Activated T-helper 1 cell treated with anti-CD3 and anti-CD28 coated beads, Interleukin-2, amount 50 U/mL, for 16 hours (primary cell): ENCODE data around the gene SPAG8.
A peak's percentile ranks its signal among the peaks of the same experiment; 100 is the strongest.

Experiments used
- DNase-seq, 2 donors: peaks; one replicate each; pipeline ENCODE4 v3.0.0-alpha.2; 2020; ENCODE audit warnings: low read depth in 1 of 2, low spot score in 1 of 2

Gene SPAG8

GRCh38 chr9:35811381-35812024 is 559 bp downstream of the SPAG8 start:
- DNase-seq: no peak

- DNase-seq: no peak
These were observed 1.9 kb downstream of the SPAG8 start for GRCh38 chr9:35810122-35810521.

DNA sequence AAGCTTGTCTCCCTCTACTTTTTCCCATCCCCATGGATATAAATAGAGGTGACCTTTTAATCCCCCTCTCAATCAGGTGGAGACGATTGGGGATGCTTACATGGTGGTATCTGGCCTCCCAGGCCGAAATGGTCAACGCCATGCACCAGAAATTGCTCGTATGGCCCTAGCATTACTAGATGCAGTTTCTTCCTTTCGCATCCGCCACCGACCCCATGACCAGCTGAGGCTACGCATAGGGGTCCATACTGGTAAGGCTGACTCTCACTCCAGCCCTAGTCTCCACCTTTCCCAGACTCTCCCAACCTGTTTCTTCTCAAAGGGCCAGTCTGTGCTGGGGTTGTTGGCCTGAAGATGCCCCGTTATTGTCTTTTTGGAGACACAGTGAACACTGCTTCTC is 3.6 kb downstream of the SPAG8 start:
- DNase-seq: no peak

- no peak for DNase-seq
These were observed 6.0 kb downstream of the SPAG8 start for GRCh38 chr9:35806101-35806500.

DNA sequence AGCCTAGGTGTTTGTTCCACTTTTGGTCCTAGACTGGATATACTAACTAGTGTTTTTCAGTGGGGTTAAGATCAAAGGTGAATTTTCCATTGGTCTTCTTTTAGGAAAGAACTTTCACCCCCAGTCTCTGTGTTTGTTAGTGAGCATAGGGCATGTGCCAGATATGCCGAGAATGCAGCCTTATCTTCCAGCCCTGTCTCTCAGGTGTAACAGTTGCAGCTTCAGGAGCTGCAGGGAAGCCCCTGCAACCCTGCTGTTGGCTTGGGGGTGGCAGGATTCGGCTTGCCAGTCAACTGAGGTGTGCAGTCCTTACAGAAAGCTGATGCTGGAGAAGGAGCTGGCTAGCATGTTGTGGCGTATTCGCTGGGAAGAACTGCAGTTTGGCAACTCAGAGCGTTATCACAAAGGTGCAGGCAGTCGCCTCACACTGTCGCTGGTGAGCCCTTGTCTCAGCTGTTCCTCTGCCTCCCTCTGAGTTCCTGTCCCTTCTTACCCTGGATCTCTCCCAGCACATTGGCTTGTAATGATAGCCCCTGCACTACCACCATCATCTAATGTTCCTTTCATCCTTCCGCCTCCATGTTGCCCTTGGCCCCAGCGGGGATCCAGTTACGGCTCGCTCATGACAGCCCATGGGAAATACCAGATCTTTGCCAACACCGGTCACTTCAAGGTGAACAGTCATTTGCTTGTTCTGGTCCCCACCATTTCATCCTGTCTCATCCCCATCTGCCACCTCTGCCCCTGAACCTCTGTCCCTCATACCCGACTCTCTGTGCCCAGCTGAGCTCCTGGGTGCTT is 10.5 kb downstream of the SPAG8 start:
- no peak for DNase-seq

GRCh38 chr9:35800530-35800929 is 11.5 kb downstream of the SPAG8 start:
- DNase-seq: no peak

GRCh38 chr9:35798658-35799374 is 13.2 kb downstream of the SPAG8 start:
- peak in 1 of 2 donors; percentile 21 for DNase-seq

DNA sequence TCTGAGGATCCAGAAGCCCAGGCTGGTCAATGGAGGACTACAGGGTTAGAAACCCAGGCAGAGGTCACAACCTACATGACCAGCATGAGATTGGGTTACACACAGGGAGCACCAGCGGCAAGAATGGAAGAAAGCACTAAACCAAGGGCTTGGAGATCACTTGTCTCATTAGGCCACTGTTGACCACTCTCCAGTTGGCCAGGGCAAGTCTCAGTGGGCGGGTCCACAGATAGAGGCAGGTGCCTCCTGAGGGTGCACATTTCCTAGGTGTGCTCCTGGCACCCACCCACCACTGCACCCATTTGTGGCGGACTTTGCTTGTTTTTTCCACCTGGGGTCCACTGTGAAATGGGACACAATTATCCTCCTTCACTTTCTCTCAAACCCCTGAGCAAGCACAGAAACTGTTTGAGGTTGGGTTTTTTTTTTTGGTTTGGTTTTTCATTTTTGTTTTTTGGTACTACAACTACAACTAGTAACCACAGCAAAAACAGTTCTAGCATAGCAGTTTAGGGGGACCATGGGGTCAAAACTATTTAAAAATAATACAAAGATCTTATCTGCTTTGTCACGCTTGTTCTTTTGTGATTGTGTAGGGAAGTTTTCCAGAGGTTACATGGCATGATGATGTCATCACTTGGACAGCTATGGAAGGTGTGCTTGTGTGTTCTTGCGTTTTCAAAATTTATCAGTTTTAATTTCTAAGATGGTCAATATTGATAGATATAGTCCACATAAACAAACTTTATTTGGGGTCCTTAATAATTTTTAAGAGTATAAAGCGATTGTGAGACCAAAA is 14.6 kb downstream of the SPAG8 start:
- DNase-seq: no peak

GRCh38 chr9:35795695-35796094 is 16.4 kb downstream of the SPAG8 start:
- DNase-seq: no peak

- no peak for DNase-seq
These were observed 18.6 kb downstream of the SPAG8 start for GRCh38 chr9:35793461-35793860.

GRCh38 chr9:35792826-35793225 is 19.2 kb downstream of the SPAG8 start:
- DNase-seq: no peak

DNA sequence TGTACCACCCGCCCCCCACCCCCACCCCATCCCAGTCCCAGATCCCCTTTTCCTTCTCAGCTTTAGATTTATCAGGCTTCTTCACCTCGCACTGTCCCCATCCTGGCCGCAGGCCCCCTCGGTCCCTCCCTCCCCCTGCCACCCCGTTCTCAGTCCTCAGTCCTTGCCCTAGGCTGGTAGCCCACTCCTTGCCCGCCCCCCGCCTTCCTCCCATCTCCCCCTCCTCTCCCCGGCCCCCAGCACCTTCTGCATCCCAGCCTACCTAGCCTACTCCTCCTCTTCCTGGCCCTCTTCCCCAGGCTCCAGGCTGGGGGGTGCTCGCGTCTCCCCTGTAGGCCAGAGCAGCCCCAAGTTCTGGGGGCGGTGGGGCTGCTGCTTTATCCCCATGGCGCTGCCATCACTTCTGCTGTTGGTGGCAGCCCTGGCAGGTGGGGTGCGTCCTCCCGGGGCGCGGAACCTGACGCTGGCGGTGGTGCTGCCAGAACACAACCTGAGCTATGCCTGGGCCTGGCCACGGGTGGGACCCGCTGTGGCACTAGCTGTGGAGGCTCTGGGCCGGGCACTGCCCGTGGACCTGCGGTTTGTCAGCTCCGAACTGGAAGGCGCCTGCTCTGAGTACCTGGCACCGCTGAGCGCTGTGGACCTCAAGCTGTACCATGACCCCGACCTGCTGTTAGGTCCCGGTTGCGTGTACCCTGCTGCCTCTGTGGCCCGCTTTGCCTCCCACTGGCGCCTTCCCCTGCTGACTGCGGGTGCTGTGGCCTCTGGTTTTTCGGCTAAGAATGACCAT is 19.8 kb downstream of the SPAG8 start:
- no peak for DNase-seq

DNA sequence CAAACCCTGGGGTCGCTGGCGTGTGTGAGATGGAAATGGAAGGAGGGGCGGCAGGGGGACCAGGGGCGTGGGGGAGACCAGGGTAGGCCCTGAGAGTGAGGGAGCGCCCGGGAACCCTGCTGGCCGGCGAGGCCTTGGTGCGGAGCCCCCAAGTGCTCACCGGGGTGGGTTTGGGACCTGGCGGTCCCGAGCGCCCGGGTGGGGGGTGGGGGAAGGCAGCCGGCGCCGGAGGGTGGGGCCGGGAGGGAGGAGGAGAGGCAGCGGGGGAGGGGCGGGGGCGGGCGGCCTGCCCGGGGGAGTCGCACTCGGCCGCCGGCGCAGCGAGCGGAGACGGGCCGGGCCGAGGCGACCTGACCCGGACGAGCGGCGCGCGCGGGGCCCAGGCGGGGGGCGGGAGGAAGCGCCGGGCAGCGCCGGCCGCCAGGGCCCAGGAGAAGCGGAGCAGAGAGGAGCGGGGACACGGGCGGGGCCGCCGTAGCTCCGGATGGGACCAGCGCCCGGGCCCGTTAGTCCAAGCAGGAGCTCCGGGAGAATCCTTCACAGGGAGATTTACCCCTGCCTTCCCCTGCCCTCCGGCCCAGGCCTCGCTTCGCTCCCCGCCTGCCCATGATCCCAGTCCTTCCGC is 20.7 kb downstream of the SPAG8 start, which contains the start of gene NPR2:
Gene NPR2 (plus strand): TSS at position 295 of the 625 bp plus-strand sequence. CDS start 818 bp downstream, outside the sequence.
- no peak for DNase-seq

GRCh38 chr9:35790385-35791296 is 21.4 kb downstream of the SPAG8 start:
- peak in 1 of 2 donors; percentile 37 for DNase-seq

DNA sequence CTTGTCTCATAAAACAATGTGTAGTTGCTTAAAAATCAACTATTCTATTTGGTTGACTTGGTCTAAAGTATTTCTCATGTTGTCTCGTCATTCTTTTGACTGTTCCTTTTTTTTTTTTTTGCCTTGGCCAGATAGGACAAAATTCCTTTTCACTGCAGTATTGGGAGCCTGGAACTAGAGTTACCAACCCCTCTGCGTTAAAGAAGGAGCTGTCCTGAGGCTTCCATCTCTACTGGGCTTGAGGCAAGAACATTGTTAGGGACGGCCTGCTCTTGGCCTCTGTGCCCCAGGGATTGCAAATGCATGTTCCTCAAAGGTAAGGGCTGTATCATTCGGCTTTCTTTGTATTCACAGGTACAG is 22.1 kb downstream of the SPAG8 start:
- no peak for DNase-seq

- DNase-seq: no peak
These were observed 22.5 kb downstream of the SPAG8 start for GRCh38 chr9:35789541-35789940.

DNA sequence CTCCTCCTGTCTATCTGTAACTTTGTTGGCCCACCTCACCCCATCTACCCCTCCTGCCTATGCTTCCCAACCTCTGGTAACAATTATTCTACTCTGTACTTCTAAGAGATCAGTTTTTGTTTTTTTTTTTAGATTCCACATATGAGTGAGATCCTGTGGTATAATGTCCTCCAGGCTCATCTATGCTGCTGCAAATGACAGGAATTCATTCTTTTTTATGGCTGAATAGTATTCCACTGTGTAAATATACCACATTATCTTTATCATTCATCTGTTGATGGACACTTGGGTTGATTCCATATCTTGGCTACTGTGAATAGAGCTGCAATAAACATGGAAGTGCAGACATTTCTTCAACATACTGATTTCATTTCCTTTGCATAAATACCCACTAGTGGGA is 28.6 kb downstream of the SPAG8 start:
- no peak for DNase-seq

- DNase-seq: no peak
These were observed 31.0 kb downstream of the SPAG8 start for GRCh38 chr9:35781066-35781465.

GRCh38 chr9:35778496-35778895 is 33.6 kb downstream of the SPAG8 start:
- no peak for DNase-seq
